GM10266 (cell line): ENCODE results near the gene PCDHGB2.
"Not testable (repeated sequence)": the region's sequence is repeated elsewhere in the genome, so short reads cannot be mapped to it uniquely, and the experiment has no call there.

ENCODE experiments used
- DNase-seq: peaks from one replicate; pipeline ENCODE4 v3.0.0; 2012; ENCODE audit errors: extremely low spot score
- TF ChIP-seq, protein P1 (sequence below): IDR thresholded peaks from 2 replicates; pipeline ENCODE4 v1.5.1; 2012; ENCODE audit warnings: mild to moderate bottlenecking, low read depth; ENCODE audit not compliant: control insufficient read depth, insufficient read depth; ENCODE audit errors: missing control alignments

Gene PCDHGB2

DNA sequence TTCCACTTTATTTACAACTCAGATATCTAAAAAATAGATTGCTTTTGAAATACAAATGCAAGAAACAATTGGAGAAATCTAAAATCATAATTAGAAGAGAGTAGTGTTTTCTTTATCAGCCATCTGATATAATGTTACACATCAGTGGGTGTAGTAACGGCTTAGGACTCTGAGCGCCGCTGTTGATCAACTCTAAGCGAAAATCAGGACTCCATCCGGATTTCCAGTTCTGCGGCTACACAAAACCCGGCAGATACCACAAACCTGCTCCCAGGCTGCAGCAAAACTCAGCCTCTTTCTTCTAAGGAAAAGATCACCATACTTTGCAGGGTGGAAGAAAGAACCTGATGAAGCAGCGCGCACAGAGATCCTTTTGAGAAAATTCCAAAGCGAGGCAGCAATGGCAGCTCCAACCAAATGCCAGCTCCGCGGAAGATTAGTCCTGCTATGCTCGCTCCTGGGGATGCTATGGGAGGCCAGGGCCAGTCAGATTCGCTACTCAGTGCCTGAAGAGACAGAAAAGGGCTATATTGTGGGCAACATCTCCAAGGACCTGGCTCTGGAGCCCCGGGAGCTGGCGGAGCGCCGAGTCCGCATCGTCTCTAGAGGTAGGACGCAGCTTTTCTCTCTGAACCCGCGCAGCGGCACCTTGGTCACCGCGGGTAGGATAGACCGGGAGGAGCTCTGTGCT is 42.9 kb downstream of the PCDHGB2 start, which contains the start of gene PCDHGA9:
TSS of gene PCDHGA9 (plus strand) at position 226 of the 691 bp plus-strand sequence. CDS start at position 401, 175 bp downstream.
- no peak for DNase-seq
- TF ChIP-seq, protein P1, sequence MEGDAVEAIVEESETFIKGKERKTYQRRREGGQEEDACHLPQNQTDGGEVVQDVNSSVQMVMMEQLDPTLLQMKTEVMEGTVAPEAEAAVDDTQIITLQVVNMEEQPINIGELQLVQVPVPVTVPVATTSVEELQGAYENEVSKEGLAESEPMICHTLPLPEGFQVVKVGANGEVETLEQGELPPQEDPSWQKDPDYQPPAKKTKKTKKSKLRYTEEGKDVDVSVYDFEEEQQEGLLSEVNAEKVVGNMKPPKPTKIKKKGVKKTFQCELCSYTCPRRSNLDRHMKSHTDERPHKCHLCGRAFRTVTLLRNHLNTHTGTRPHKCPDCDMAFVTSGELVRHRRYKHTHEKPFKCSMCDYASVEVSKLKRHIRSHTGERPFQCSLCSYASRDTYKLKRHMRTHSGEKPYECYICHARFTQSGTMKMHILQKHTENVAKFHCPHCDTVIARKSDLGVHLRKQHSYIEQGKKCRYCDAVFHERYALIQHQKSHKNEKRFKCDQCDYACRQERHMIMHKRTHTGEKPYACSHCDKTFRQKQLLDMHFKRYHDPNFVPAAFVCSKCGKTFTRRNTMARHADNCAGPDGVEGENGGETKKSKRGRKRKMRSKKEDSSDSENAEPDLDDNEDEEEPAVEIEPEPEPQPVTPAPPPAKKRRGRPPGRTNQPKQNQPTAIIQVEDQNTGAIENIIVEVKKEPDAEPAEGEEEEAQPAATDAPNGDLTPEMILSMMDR, result peak; percentile 31

DNA sequence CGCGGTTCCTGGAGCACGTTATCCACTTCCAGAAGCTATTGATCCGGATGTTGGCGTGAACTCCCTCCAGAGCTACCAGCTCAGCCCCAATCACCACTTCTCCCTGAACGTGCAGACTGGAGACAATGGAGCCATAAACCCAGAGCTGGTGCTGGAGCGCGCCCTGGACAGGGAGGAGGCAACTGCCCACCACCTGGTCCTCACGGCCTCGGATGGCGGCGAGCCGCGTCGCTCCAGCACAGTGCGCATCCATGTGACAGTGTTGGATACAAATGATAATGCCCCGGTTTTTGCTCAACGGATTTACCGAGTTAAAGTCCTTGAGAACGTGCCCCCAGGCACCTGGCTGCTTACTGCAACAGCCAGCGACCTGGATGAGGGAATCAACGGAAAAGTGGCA is 43.6 kb downstream of the PCDHGB2 start:
- TF ChIP-seq, protein P1, result no peak
- no peak for DNase-seq

DNA sequence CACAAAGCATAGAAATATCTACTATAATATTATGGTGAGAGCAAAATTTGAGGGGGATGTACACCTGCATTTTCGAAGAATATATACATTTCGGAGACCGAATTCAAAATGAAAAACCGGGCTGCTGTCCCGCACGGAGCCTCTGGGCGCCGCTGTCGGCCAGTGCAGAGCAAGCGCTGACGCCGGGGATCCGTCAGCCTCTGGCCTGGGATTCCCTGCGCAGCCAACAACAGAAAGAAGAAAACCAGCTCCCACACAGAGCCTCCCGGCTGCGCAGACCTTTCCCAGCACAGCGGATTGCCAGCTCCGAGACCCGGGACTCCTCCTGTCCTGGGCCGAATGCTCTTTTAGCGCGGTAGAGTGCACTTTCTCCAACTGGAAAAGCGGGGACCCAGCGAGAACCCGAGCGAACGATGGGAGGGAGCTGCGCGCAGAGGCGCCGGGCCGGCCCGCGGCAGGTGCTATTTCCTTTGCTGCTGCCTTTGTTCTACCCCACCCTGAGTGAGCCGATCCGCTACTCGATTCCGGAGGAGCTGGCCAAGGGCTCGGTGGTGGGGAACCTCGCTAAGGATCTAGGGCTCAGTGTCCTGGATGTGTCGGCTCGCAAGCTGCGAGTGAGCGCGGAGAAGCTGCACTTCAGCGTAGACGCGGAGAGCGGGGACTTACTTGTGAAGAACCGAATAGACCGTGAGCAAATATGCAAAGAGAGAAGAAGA is 48.2 kb downstream of the PCDHGB2 start, which contains the start of gene PCDHGB6:
TSS of gene PCDHGB6 (plus strand) at position 232 of the 716 bp plus-strand sequence. CDS start at position 414, 182 bp downstream.
- TF ChIP-seq, protein P1, result peak; percentile 27
- not testable (repeated sequence) for DNase-seq

DNA sequence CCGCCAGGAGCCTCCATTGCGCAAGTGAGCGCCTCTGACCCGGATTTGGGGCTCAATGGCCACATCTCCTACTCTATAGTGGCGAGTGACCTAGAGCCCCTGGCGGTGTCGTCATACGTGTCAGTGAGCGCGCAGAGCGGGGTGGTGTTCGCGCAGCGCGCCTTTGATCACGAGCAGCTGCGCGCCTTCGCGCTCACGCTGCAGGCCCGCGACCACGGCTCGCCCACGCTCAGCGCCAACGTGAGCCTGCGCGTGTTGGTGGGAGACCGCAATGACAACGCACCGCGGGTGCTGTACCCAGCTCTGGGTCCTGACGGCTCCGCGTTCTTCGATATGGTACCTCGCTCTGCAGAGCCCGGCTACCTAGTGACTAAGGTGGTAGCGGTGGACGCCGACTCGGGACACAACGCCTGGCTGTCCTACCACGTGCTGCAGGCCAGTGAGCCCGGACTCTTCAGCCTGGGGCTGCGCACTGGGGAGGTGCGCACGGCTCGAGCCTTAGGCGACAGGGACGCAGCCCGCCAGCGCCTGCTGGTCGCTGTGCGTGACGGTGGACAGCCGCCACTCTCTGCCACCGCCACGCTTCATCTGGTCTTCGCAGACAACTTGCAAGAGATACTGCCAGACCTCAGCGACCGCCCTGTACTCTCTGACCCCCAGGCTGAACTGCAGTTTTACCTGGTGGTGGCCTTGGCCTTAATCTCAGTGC is 50.0 kb downstream of the PCDHGB2 start:
- TF ChIP-seq, protein P1, result no peak
- DNase-seq, result no peak

DNA sequence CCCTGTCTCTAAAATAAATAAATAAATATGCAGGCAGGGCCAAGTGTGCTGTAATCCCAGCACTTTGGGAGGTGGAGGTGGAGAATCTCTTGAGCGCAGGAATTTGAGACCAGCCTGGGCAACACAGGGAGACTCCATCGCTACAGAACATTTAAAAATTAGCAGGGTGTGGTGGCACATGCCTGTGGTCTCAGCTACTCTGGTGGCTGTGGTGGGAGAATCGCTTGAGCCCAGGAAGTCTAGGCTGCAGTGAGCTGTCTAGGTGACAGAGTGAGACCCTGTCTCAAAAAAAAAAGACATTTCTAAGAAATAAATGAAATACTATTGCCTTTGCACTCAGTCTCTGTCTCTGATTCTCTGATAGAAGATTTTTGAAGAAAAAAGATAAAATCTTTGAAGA is 51.8 kb downstream of the PCDHGB2 start:
- DNase-seq, result no peak
- TF ChIP-seq, protein P1, result no peak
